ENCODE measurements around the gene POU4F2.
"Not testable (repeated sequence)": the region's sequence is repeated elsewhere in the genome, so short reads cannot be mapped to it uniquely, and the experiment has no call there.

POU4F2 gene

GRCh38 chr4:146655521-146655856 lies 16.8 kb downstream of the POU4F2 start:
- FAIRE-seq = no peak

GRCh38 chr4:146661367-146661766 lies 22.7 kb downstream of the POU4F2 start:
- no peak for FAIRE-seq

GRCh38 chr4:146663968-146664311 lies 25.2 kb downstream of the POU4F2 start:
- not testable (repeated sequence) for FAIRE-seq

- FAIRE-seq = no peak
These were observed 36.3 kb downstream of the POU4F2 start for GRCh38 chr4:146674829-146675570.

Data from colon (tissue), 2 donors.